Endometrium (tissue), 2 donors: ENCODE results near the gene PHF1.

Experiments
- FAIRE-seq: peaks from 2 replicates; lab custom pipeline; 2012; peaks lifted over from hg19 to GRCh38; lab: Jason Lieb, UNC
- donor health status: control.
- donor health status: control.

The PHF1 gene

GRCh38 chr6:33455051-33455450 is 44.2 kb downstream of the PHF1 start:
- no peak for FAIRE-seq

GRCh38 chr6:33456156-33456555 is 45.3 kb downstream of the PHF1 start:
- no peak for FAIRE-seq

GRCh38 chr6:33458676-33459075 is 47.9 kb downstream of the PHF1 start:
- no peak for FAIRE-seq

GRCh38 chr6:33459226-33459625 is 48.4 kb downstream of the PHF1 start:
- FAIRE-seq, result no peak
